Calu3 (cell line): Measurements from ENCODE around the gene DDX54. TPM values are rescaled to one million over a fixed set of nuclear protein-coding genes. Genes with fewer than 3 reads are reported as not detected.

Experiments
- BruUV-seq: library from RNA; stranded (reverse); fragments of 400-500 nt; replicated peaks from 2 replicates; lab custom pipeline; 2021; lab: Mats Ljungman, UMichigan
- CTCF ChIA-PET: fragments of 300-600 bp; sonication (Branson Sonifier 250); formaldehyde crosslinking; loops from one replicate; lab custom pipeline; 2022; ENCODE audit warnings: antibody characterized with exemption; lab: Charles Lee
- DNase-seq: peaks from one replicate; pipeline ENCODE4 v3.0.0; 2022
- H3K27ac Mint-ChIP-seq: one replicate; pipeline ENCODE4 v1.8.0; 2022; ENCODE audit warnings: mixed read lengths; ENCODE audit not compliant: unreplicated experiment
- H3K27me3 Mint-ChIP-seq: one replicate; pipeline ENCODE4 v1.8.0; 2022; ENCODE audit warnings: mixed read lengths; ENCODE audit not compliant: unreplicated experiment
- H3K36me3 Mint-ChIP-seq: one replicate; pipeline ENCODE4 v1.8.0; 2022; ENCODE audit warnings: mild to moderate bottlenecking, moderate library complexity, mixed read lengths; ENCODE audit not compliant: insufficient read depth, unreplicated experiment
- H3K4me1 Mint-ChIP-seq: one replicate; pipeline ENCODE4 v1.8.0; 2022; ENCODE audit warnings: mild to moderate bottlenecking, low read depth, mixed read lengths; ENCODE audit not compliant: unreplicated experiment
- H3K4me3 Mint-ChIP-seq: one replicate; pipeline ENCODE4 v1.8.0; 2022; ENCODE audit warnings: mild to moderate bottlenecking, low read depth, moderate library complexity, mixed read lengths; ENCODE audit not compliant: unreplicated experiment
- H3K9me3 Mint-ChIP-seq: one replicate; pipeline ENCODE4 v1.8.0; 2022; ENCODE audit warnings: low read depth, mixed read lengths; ENCODE audit not compliant: unreplicated experiment
- intact Hi-C: fragments of 100-400 bp; cut with micrococcal nuclease; formaldehyde crosslinking; loops from one replicate; pipeline ENCODE4 v1.10.0; 2022; ENCODE audit not compliant: unreplicated experiment
- total RNA-seq: library from RNA; stranded (reverse); gene quantifications from 2 replicates; pipeline ENCODE4 v1.2.3, GENCODE V29; 2022
- TF ChIP-seq, protein P1 (sequence below): fragments of 200-600 bp; IDR thresholded peaks from one replicate; pipeline ENCODE4 v1.8.0; 2022; ENCODE audit warnings: antibody characterized with exemption; ENCODE audit not compliant: unreplicated experiment

The DDX54 gene
- total RNA-seq, 1 experiment from 2014 or later, result 104 TPM

DNA sequence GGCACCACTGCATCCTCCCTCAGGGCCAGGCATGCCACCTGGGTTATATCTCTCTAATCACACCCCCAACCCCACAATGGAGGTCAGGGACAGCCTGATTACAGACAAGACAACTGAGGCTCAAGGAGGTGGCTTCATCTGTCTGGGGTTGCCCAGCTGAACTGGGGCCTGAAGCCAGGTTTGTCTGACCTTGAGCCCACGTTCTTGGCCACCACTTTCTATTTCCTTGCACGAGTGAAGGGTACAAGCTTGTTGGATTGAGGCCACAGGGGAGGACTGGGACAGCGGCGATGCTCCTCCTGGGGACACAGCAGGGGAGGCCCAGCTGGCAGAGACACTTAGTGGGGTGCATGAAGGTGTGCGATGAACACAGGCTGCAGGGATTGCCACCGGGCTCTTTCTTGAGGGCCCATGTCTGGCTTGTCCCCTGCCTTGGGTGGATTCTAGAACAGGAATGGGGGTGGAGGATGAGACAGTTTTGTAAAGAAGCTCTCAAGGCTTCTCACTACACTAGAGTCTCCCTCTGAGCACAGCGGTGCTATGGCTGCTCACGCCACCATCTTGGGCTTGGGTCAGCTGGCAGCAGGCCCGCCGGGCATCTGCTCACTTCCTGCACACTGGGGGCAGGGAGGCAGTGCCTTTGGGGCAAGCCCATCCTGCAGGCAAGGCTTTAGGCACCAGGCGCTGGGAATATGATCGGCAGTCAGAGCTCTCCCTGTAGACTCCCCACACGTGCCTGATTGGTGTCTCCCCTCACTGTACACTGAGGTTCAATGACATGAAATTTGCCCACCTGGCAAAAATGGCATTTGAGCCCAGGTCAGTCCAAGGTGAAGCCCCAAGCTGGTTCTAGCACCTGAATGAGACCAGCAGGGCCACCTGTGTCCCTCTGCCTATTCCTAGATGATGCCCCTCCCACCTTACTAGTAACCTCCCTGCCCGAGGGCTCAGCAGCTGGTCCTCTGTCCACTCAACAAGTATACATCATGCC lies 16.2 kb upstream of the DDX54 start:
- Mint-ChIP-seq H3K4me1 (peaks cover 21% of the 10 kb centered on the region), H3K36me3 (no peaks in the 10 kb centered on the region), H3K27ac (no peak overlapping the region), H3K4me3 (no peak overlapping the region), H3K27me3 (no peaks in the 10 kb centered on the region), H3K9me3 (no peaks in the 10 kb centered on the region)
- no peak for DNase-seq
- CTCF ChIA-PET, result no interaction called here
- intact Hi-C loops, result no loop called here
- TF ChIP-seq, protein P1, sequence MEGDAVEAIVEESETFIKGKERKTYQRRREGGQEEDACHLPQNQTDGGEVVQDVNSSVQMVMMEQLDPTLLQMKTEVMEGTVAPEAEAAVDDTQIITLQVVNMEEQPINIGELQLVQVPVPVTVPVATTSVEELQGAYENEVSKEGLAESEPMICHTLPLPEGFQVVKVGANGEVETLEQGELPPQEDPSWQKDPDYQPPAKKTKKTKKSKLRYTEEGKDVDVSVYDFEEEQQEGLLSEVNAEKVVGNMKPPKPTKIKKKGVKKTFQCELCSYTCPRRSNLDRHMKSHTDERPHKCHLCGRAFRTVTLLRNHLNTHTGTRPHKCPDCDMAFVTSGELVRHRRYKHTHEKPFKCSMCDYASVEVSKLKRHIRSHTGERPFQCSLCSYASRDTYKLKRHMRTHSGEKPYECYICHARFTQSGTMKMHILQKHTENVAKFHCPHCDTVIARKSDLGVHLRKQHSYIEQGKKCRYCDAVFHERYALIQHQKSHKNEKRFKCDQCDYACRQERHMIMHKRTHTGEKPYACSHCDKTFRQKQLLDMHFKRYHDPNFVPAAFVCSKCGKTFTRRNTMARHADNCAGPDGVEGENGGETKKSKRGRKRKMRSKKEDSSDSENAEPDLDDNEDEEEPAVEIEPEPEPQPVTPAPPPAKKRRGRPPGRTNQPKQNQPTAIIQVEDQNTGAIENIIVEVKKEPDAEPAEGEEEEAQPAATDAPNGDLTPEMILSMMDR, result no peak
- BruUV-seq, result no TSS peak

DNA sequence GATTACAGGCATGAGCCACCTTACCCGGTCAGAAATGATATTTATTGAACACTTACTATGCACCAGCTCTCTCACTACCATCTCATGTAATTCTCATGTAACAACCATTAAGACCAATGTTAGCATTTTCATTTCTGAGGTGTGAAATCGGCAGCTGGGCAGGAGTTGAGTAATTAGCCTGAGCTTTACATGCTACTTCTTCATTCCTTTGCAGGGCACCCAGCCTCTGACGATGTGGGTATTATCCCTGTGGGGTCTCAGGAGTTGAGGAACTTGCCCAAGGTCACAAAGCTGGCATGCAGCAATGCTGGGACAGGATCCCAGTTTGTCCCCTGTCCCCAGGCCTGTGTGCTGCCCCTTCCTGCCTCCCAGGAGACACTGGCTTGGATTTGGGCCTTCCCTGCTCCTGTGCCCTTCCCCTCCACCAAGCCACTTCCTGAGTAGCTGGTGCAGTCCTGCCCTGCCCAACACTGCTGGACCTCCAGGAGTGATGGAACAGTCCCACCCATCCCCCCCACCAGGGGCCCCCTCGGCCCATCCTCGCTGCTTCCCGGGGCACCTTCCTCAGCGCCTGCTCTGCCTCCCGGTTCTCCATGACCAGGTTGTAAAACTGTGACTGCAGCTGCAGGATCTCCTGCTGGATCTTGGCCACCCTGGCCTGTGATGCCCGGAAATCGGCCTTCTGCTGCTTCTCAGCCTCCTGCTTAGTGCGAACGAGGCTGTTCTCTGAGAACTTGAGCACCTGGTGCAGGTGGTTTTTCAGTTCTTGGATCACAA lies 14.9 kb upstream of the DDX54 start:
- Mint-ChIP-seq H3K9me3 (no peaks in the 10 kb centered on the region), H3K4me1 (peaks cover 14% of the 10 kb centered on the region), H3K27me3 (no peaks in the 10 kb centered on the region), H3K27ac (no peak overlapping the region), H3K4me3 (no peak overlapping the region), H3K36me3 (no peaks in the 10 kb centered on the region)
- no TSS peak for BruUV-seq
- intact Hi-C loops, result no loop called here
- no peak for DNase-seq
- CTCF ChIA-PET, result no interaction called here
- TF ChIP-seq, protein P1, result no peak

DNA sequence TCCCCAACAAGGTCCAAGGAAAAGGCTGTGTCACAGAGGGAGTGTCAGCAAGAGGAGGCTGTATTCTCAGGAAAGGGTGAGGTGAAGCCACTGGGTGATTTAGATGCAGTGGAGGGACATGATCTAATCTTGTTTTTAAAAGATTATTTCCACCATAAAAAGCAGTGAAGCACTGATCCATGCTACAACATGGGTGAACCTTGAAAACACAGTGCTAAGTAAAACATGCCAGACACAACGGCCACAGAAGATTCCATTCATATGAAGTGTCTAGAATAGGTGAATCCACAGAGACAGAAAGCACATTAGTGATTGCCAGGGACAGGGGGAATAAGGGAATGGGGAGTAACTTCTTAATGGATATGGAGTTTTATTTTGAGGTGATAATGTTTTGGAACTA lies 13.0 kb upstream of the DDX54 start:
- H3K9me3 Mint-ChIP-seq, result no peaks in the 10 kb centered on the region
- no peaks in the 10 kb centered on the region for H3K27me3 Mint-ChIP-seq
- H3K4me3 Mint-ChIP-seq, result no peak overlapping the region
- CTCF ChIA-PET, result no interaction called here
- DNase-seq, result no peak
- peaks cover 12% of the 10 kb centered on the region for H3K4me1 Mint-ChIP-seq
- H3K36me3 Mint-ChIP-seq, result peaks cover 7% of the 10 kb centered on the region
- H3K27ac Mint-ChIP-seq, result no peak overlapping the region
- TF ChIP-seq, protein P1, result no peak
- intact Hi-C loops, result loop anchor here (5.0 kb wide), 4 partner anchors 44 to 224 kb away; partner anchors contain the start of genes PLBD2 and SDSL
- BruUV-seq, result no TSS peak

DNA sequence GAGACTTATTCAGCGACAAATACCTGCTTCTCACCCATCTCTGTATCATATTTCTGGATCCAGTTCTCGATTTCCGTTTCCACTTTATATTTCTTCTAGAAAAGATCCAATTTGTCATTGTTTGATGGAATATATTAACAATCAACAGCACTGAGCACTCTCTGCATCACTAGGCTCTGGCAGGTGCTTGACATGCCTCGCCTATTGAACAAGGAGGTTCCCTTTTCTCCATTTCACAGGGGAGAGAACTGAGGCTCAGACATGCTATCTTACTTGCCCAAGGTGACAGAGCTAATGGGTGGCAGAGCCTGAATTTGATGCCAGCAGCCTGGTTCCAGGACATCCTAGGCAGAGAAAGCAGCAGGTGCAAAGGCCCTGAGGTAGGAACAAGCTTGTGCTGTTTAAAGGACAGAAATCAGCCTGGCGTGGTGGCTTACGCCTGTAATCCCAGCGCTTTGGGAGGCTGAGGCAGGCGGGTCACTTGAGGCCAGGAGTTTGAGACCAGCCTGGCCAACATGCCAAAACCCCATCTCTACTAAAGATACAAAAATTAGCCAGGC lies 12.3 kb upstream of the DDX54 start:
- BruUV-seq, result TSS peak; percentile 9
- no peaks in the 10 kb centered on the region for H3K27me3 Mint-ChIP-seq
- H3K36me3 Mint-ChIP-seq, result peaks cover 8% of the 10 kb centered on the region
- TF ChIP-seq, protein P1, result no peak
- no peaks in the 10 kb centered on the region for H3K9me3 Mint-ChIP-seq
- peaks cover 13% of the 10 kb centered on the region for H3K4me1 Mint-ChIP-seq
- CTCF ChIA-PET, result interaction anchor here (0.6 kb wide), 8 partner anchors 10 to 42 kb away, joined by 3 to 8 read pairs (median 4); partner anchors contain the start of gene DDX54
- intact Hi-C loops, result loop anchor here (5.0 kb wide), 4 partner anchors 45 to 225 kb away; partner anchors contain the start of genes PLBD2 and SDSL
- H3K27ac Mint-ChIP-seq, result peak overlapping the region; percentile 42
- DNase-seq, result no peak
- no peak overlapping the region for H3K4me3 Mint-ChIP-seq
